ENCODE data around the gene FANCI.

FANCI gene

GRCh38 chr15:89200182-89200581 lies 43.6 kb upstream of the FANCI start (continued):
- TF ChIP-seq ZNF610 (tag by site-specific recombination; IDR thresholded peaks at IDR 0.05; ENCODE audit: borderline replicate concordance) (no peak), ZNF26 (tag by site-specific recombination; IDR thresholded peaks at IDR 0.05) (no peak), ZNF645 (tag by site-specific recombination; IDR thresholded peaks at IDR 0.05) (no peak)
- TF ChIP-seq, protein P1, sequence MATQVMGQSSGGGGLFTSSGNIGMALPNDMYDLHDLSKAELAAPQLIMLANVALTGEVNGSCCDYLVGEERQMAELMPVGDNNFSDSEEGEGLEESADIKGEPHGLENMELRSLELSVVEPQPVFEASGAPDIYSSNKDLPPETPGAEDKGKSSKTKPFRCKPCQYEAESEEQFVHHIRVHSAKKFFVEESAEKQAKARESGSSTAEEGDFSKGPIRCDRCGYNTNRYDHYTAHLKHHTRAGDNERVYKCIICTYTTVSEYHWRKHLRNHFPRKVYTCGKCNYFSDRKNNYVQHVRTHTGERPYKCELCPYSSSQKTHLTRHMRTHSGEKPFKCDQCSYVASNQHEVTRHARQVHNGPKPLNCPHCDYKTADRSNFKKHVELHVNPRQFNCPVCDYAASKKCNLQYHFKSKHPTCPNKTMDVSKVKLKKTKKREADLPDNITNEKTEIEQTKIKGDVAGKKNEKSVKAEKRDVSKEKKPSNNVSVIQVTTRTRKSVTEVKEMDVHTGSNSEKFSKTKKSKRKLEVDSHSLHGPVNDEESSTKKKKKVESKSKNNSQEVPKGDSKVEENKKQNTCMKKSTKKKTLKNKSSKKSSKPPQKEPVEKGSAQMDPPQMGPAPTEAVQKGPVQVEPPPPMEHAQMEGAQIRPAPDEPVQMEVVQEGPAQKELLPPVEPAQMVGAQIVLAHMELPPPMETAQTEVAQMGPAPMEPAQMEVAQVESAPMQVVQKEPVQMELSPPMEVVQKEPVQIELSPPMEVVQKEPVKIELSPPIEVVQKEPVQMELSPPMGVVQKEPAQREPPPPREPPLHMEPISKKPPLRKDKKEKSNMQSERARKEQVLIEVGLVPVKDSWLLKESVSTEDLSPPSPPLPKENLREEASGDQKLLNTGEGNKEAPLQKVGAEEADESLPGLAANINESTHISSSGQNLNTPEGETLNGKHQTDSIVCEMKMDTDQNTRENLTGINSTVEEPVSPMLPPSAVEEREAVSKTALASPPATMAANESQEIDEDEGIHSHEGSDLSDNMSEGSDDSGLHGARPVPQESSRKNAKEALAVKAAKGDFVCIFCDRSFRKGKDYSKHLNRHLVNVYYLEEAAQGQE (tag by site-specific recombination; IDR thresholded peaks at IDR 0.05) = no peak

GRCh38 chr15:89201465-89202005 lies 42.2 kb upstream of the FANCI start:
- H3K36me3 ChIP-seq (ENCODE audit: control insufficient read depth in 2 of 2, insufficient read depth in 1 of 2, low read length in 2 of 2) = no peaks in the 10 kb centered on the region
- no peak overlapping the region for H3K4me3 ChIP-seq (ENCODE audit: low read depth, low read length)
- peaks cover 22% of the 10 kb centered on the region for H3K4me1 ChIP-seq (ENCODE audit: control insufficient read depth, insufficient read depth, low read length)
- ChIA-PET POLR2A (no interaction called here), CTCF (no interaction called here)
- no peaks in the 10 kb centered on the region for H3K9me3 ChIP-seq (ENCODE audit: control insufficient read depth, insufficient read depth, low read depth, low read length)
- H3K27ac ChIP-seq (ENCODE audit: extremely low read depth, low read depth, low read length) = no peak overlapping the region
- TF ChIP-seq ZXDB (tag by site-specific recombination; IDR thresholded peaks at IDR 0.05) = no peak
- no peak for TF ChIP-seq ZNF202 (tag by site-specific recombination; IDR thresholded peaks at IDR 0.05; ENCODE audit: borderline replicate concordance)
- no peak for TF ChIP-seq ZNF658 (tag by site-specific recombination; IDR thresholded peaks at IDR 0.05)
- no peak for TF ChIP-seq ZFP69B (tag by site-specific recombination; IDR thresholded peaks at IDR 0.05)
- TF ChIP-seq ZNF600 (tag by site-specific recombination; IDR thresholded peaks at IDR 0.05) = no peak
- no peak for TF ChIP-seq ZNF114 (tag by site-specific recombination; IDR thresholded peaks at IDR 0.05)
- TF ChIP-seq SCRT2 (tag by site-specific recombination; IDR thresholded peaks at IDR 0.05) = no peak
- no peak for TF ChIP-seq ZBTB6 (tag by site-specific recombination; IDR thresholded peaks at IDR 0.05)
- TF ChIP-seq ZNF133 (tag by site-specific recombination; IDR thresholded peaks at IDR 0.05) = no peak
- TF ChIP-seq, protein P2, sequence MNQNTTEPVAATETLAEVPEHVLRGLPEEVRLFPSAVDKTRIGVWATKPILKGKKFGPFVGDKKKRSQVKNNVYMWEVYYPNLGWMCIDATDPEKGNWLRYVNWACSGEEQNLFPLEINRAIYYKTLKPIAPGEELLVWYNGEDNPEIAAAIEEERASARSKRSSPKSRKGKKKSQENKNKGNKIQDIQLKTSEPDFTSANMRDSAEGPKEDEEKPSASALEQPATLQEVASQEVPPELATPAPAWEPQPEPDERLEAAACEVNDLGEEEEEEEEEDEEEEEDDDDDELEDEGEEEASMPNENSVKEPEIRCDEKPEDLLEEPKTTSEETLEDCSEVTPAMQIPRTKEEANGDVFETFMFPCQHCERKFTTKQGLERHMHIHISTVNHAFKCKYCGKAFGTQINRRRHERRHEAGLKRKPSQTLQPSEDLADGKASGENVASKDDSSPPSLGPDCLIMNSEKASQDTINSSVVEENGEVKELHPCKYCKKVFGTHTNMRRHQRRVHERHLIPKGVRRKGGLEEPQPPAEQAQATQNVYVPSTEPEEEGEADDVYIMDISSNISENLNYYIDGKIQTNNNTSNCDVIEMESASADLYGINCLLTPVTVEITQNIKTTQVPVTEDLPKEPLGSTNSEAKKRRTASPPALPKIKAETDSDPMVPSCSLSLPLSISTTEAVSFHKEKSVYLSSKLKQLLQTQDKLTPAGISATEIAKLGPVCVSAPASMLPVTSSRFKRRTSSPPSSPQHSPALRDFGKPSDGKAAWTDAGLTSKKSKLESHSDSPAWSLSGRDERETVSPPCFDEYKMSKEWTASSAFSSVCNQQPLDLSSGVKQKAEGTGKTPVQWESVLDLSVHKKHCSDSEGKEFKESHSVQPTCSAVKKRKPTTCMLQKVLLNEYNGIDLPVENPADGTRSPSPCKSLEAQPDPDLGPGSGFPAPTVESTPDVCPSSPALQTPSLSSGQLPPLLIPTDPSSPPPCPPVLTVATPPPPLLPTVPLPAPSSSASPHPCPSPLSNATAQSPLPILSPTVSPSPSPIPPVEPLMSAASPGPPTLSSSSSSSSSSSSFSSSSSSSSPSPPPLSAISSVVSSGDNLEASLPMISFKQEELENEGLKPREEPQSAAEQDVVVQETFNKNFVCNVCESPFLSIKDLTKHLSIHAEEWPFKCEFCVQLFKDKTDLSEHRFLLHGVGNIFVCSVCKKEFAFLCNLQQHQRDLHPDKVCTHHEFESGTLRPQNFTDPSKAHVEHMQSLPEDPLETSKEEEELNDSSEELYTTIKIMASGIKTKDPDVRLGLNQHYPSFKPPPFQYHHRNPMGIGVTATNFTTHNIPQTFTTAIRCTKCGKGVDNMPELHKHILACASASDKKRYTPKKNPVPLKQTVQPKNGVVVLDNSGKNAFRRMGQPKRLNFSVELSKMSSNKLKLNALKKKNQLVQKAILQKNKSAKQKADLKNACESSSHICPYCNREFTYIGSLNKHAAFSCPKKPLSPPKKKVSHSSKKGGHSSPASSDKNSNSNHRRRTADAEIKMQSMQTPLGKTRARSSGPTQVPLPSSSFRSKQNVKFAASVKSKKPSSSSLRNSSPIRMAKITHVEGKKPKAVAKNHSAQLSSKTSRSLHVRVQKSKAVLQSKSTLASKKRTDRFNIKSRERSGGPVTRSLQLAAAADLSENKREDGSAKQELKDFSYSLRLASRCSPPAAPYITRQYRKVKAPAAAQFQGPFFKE (tag by site-specific recombination; IDR thresholded peaks at IDR 0.05; ENCODE audit: borderline replicate concordance) = no peak
- TF ChIP-seq ZNF292 (tag by site-specific recombination; IDR thresholded peaks at IDR 0.05; ENCODE audit: borderline replicate concordance, low read depth) = no peak
- TF ChIP-seq ZNF473 (tag by site-specific recombination; IDR thresholded peaks at IDR 0.05) = no peak
- TF ChIP-seq ZNF211 (tag by site-specific recombination; IDR thresholded peaks at IDR 0.05; ENCODE audit: low read depth) = no peak
- no peak for TF ChIP-seq ZNF610 (tag by site-specific recombination; IDR thresholded peaks at IDR 0.05; ENCODE audit: borderline replicate concordance)
- TF ChIP-seq, protein P3, sequence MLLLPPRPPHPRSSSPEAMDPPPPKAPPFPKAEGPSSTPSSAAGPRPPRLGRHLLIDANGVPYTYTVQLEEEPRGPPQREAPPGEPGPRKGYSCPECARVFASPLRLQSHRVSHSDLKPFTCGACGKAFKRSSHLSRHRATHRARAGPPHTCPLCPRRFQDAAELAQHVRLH (tag by site-specific recombination; IDR thresholded peaks at IDR 0.05) = no peak
- no peak for TF ChIP-seq ZBTB11 (tag by site-specific recombination; conservative IDR thresholded peaks at IDR 0.05; ENCODE audit: low read depth)

All from HEK293 (cell line).